Sigmoid colon (tissue), 4 donors: ENCODE data around the gene HTR6.

ENCODE experiments used
- CTCF ChIP-seq, 4 experiments: fragments of 450-650 bp in 3 of 4; fragments of 200-600 bp in 1 of 4; IDR thresholded peaks; one replicate each; pipeline ENCODE4 v1.5.1; 2016 to 2019; ENCODE audit warnings: antibody characterized with exemption in 4 of 4, mild to moderate bottlenecking in 3 of 4, moderate library complexity in 2 of 4
- EP300 ChIP-seq, 4 donors: sonication (generic); formaldehyde crosslinking; IDR thresholded peaks; one replicate each; pipeline ENCODE4 v1.6.1; 2017; ENCODE audit warnings: antibody characterized with exemption in 4 of 4
- POLR2A ChIP-seq, 2 donors: fragments of 450-650 bp; IDR thresholded peaks; one replicate each; pipeline ENCODE4 v1.6.1; 2016; ENCODE audit warnings: antibody characterized with exemption in 2 of 2, mild to moderate bottlenecking in 2 of 2, moderate library complexity in 2 of 2
- POLR2AphosphoS5 ChIP-seq, 4 donors: sonication (generic); formaldehyde crosslinking; IDR thresholded peaks; one replicate each; pipeline ENCODE4 v1.6.1; 2017; ENCODE audit warnings: antibody characterized with exemption in 4 of 4

DNA sequence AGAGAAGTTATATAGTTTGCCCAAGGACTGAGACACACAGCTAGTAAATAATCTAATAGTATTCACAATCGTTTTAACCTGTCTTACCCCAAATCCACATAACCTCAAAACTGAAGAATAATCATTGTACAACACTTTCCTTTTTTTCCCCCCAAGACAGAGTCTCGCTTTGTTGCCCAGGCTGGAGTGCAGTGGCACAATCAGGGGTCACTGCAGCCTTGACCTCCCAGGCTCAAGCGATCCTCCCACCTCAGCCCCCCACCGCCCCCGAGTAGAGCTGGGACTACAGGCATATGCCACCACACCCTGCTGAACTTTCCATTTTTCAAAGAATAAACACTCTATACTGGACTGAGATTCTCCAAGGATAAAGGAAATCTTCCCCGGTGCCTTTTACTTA lies 49.2 kb upstream of the HTR6 start:
- TF ChIP-seq POLR2AphosphoS5 (IDR thresholded peaks at IDR 0.05) (no peak), CTCF (IDR thresholded peaks at IDR 0.05) (no peak), POLR2A (IDR thresholded peaks at IDR 0.05) (no peak), EP300 (IDR thresholded peaks at IDR 0.05) (no peak)
